Daoy (cell line): ENCODE data around the gene SLC16A7. TPM values are rescaled to one million over a fixed set of nuclear protein-coding genes. Genes with fewer than 3 reads are reported as not detected.
"Not testable (repeated sequence)": the region's sequence is repeated elsewhere in the genome, so short reads cannot be mapped to it uniquely, and the experiment has no call there.

Experiments
- DNase-seq: peaks from one replicate; pipeline ENCODE4 v3.0.0-alpha.2; 2015; ENCODE audit warnings: low read depth
- total RNA-seq: library from RNA; depleted of rRNA; stranded (reverse); fragments of >200 nt; shearing (Covaris generic); gene quantifications from 2 replicates; pipeline ENCODE4 v1.2.3, GENCODE V29; 2014; rRNA removed

SLC16A7 gene, protein sequence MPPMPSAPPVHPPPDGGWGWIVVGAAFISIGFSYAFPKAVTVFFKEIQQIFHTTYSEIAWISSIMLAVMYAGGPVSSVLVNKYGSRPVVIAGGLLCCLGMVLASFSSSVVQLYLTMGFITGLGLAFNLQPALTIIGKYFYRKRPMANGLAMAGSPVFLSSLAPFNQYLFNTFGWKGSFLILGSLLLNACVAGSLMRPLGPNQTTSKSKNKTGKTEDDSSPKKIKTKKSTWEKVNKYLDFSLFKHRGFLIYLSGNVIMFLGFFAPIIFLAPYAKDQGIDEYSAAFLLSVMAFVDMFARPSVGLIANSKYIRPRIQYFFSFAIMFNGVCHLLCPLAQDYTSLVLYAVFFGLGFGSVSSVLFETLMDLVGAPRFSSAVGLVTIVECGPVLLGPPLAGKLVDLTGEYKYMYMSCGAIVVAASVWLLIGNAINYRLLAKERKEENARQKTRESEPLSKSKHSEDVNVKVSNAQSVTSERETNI
- total RNA-seq = 0.18 and 0.57 TPM in 2 replicates

DNA sequence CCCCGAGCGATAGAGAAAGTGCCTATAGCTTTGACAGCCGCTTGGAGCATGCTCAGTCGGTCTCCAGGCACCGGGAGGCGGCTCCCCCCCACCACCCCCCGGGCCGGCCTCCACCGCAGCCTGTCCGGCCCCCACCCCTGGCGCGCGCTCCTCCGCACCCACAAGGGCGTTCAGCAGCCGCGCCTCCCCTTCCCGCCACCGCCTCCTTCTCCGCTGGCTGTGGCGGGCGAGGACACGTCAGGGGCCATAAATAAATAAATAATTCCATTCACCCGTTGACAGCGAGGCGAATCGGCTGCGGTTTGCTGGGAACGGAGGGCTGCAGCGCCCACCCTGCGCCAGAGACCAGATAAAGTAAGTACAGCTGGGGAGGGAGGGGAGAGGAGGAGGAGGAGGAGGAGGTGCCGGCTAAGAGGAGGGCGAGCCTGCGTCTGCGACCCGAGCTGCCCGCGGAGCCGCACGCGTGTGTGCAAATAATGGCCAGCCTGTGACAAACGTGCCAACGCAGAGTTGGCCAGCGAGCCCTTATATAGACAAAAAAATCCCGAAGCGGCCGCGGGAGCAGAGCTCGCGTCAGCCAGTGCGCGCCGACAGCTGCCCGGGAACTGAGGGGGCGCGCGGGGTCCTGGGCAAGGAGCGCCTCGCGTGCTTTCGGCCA is at the start of gene SLC16A7:
TSS of gene SLC16A7 (plus strand) at position 147 of the 658 bp plus-strand sequence. CDS start 108,773 bp downstream, outside the sequence.
- peak; percentile 64 for DNase-seq

DNA sequence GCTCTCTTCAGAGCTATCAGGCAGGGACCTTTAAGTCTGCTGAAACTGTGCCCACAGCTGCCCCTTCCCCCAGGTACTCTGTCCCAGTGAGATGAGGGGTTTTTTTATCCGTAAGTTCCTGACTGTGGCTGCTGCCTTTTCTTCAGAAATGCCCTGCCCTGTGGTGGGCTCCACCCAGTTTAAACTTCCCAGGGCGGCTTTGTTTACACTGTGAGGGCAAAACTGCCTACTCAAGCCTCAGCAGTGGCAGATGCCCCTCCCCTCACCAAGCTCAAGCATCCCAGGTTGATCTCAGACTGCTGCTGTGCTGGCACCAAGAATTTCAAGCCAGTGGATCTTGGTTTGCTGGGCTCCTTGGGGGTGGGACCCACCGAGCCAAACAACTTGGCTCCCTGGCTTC is 46.9 kb upstream of the SLC16A7 start:
- no peak for DNase-seq

GRCh38 chr12:59559696-59560095 is 36.1 kb upstream of the SLC16A7 start:
- no peak for DNase-seq

GRCh38 chr12:59570145-59570544 is 25.7 kb upstream of the SLC16A7 start:
- no peak for DNase-seq

DNA sequence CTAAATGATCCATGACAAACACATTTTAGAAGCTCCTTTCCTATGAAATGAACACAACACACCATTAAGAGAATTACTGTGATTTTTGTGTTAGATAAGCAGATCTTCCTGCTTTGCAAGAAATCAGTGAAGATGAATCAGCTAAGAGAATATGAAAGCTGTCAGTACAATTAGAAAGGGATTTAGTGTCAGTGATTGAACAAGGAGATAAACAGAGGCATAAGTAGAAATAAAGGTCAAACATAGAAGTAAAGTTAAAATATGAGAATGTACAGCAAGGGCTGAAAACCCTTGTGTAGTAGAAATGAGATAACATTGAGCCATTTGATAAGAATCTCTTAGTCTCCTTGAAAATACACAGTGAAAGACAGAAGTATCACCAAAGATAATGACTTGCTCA is 21.4 kb upstream of the SLC16A7 start:
- DNase-seq = no peak

GRCh38 chr12:59575826-59576225 is 20.0 kb upstream of the SLC16A7 start:
- no peak for DNase-seq

- no peak for DNase-seq
Measured at GRCh38 chr12:59578254-59578653, 17.6 kb upstream of the SLC16A7 start.

DNA sequence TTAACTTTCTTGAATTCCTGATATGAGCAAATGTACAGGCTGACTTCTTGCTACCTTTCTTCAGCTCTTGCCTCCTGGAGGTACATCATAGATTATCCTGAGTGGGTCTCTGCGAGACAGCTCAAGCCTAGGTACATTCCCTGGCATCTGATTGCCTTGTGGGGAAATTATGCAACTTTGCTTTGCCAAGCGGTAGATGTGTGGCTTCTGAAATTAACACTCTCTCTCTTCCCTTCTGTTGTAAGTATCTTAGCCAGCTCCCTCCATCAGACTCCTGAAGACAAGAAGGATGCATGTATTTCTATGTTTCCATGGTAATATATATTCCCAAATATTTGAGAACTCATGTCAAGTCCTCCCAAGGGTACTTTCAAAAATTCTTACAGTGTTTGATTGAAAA is 16.2 kb upstream of the SLC16A7 start:
- DNase-seq = no peak

DNA sequence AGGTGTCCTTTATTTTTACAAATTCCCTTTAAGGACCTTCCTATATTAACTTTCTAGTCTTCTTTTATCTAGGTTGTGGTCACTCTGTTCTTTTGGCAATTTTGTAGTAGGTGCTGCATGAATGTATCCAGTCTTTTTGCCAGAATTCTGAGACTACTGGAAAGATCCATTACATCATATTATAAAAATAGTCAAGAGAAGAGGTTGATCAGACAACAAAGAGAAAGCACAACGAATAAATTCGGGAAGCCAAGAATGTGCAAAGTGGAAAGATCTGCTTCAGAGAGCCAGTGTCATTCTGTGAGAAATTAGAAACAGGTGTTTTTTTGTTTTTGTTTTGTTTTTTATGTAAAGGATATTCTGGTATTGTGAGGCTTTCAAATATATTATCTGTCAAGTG is 15.8 kb upstream of the SLC16A7 start:
- no peak for DNase-seq

DNA sequence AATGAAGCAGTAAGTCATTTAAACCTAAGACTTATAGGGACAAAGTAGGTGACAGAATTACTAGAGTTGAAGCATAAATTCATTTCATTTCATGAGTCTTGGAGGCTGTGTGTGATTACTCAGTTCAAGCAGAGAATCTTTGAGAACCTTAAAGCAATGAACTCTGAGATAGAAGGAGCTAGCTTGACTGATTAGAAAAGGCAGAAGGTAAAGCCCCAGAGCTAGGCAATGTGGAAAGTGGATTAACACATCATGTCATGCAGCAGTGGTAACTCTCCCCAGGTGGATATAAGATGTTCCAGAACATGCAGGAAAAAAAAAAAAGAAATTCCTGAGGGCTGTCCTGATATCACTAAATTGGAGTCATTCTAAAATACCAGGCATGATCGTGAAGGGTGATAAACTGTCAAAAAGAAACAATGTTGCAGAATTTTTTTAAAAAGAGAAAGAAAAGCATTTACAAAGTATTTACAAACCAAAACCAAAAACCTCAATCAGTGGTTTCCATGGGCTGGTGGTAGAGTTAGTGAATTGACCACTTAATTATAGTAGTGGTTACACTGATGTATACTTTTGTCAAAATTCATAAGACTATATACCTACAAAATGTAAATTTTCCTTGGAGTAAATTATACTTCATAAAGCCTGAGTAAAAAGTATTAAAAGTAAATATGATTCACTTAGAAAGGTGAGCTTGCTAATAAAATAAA is 12.7 kb upstream of the SLC16A7 start:
- no peak for DNase-seq

DNA sequence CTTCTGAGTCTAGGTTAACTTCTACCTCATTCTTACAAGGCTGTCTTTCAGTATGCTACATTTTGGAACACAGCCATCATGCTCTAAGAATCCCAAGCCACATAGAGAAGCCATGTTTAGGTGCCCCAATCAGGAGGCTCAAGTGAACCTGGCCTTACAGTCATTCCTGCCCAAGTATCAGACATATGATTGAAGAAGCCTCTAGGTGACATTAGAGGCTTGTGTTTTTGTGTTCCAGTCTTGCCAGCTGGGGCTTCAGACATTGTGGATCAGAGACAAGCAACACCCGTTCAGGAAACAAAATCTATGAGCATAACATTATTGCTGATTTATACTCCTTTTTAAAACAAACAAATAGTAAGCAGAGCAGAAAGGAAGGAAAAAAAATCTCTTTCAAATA is 8.1 kb upstream of the SLC16A7 start:
- no peak for DNase-seq

GRCh38 chr12:59593761-59594160 is 2.1 kb upstream of the SLC16A7 start:
- no peak for DNase-seq

DNA sequence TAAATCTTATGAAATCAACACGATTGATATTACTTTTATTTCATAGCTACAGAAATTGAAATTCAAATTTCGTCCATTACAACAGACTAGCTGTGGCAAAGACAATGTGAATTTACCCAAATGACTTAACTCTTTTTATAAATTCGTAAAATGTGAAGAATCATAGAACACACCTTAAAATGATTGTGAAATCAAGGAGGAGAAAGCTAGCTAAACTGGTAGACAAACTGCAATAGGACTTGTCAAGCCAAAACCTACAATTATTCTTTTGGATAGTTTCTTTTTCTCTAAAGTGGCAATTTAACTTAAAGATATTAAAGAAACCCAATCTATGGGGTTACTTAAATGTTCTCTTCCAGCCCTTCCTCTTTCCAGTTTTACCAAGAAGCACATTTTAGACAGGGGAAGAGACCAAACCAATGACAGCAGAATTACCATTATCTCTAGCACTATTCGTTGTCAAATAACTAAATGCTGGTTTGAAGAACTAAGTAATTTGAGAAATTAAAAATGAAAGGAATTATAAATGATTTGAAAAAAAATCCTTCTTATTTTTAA is 807 bp upstream of the SLC16A7 start:
- DNase-seq = no peak

DNA sequence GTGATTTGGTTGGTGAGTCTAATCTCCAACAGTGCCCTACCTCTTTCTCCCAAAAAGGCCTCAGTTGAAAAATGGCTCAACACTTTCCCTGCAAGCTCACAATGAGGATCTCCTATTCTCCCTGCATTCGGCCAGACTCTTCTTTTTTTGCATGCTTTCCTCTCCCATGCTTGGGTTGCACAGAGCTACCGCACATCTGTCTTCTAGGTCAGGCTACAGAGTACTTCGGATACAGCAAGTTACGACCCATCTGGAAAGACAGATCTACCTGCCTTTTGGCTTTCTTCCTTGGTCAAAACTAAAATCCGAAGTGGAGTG is 305 bp upstream of the SLC16A7 start:
- no peak for DNase-seq

- peak; percentile 15 for DNase-seq
Measured at GRCh38 chr12:59597385-59597781, 1.6 kb downstream of the SLC16A7 start.

- DNase-seq = no peak
Measured at GRCh38 chr12:59600171-59600570, 4.3 kb downstream of the SLC16A7 start.

DNA sequence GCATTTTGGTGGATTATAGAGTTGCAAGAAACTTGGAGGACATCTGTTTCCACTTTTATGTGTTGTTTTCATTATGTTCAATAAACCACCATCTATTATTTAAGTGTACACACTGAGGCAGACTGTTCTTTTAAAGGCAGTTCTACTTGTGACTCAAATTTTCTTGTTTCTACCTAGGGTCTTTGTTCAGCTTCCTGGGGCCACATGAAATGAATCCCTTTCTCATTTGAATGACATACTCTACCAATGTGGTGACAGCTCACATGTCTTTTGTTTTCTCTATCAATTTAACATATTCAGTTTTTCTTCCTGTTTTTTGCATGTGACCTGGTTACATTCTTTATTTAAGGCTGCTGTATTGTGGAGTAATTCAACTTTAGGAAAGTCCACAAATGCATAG is 7.9 kb downstream of the SLC16A7 start:
- no peak for DNase-seq

GRCh38 chr12:59612823-59613434 is 17.1 kb downstream of the SLC16A7 start:
- not testable (repeated sequence) for DNase-seq

GRCh38 chr12:59615392-59616165 is 19.8 kb downstream of the SLC16A7 start:
- DNase-seq = no peak

DNA sequence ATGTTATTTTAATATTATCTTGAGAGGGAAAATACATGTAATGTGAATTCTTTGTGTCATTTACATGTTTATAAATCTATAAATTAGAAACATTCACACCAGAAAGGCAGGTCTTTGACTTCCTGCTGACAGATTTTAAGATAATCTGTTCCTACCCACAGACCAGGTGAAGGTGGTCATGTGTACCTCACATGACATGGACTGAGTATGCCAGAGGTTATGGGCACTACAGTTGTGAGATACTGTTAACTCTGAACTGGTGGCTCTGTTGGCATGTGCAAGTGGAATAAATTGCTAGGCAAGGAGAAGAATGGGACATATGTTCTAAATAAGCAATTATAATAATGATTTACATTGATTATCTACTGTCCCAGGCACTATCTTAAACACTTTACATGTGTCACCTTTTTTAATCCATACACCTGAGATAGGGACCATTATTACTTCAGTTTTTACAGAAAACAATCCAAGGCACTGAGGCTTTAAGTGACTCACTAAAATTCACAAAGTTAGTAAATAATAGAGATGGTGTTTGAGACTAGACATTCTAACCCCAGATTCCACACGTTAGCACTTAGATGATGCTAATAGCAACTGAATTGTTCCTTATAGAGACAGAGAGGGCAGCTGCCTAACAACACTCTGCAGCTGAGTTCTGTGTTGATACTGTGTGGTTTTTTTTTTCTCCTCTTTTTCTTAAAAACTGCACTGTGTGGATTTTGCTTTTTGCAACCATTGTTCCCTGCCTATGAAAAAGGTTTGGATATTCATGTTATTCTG is 23.8 kb downstream of the SLC16A7 start:
- DNase-seq = no peak
